NCI-H2171 treated with DMSO at 0.1 percent for 48 hours (cell line): Measurements from ENCODE around the gene SORBS1.

Source experiments
- DNase-seq: peaks from one replicate; lab custom pipeline; 2025; lab: John Stamatoyannopoulos, UW

SORBS1 gene

DNA sequence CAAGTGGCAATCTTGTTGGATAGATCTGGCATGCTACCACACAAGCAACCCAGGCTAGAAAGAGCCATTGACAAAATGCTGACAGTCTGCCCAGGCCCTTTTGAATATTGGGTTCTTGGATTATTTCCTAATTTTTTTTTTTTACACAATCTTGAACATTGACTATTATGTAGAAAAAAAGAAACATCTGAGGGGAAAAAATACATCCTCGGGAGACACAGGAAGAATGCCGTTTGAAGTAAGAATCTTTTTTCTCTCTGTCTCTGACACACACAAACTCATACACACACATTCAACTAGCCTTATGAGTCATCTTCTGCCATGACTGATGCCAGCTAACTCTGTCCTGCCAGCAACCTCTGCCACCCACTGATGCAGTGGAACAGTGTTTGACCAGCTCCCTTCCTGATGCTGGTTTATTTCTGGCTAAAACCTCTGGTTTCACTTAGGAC is 47.2 kb downstream of the SORBS1 start:
- DNase-seq = no peak

DNA sequence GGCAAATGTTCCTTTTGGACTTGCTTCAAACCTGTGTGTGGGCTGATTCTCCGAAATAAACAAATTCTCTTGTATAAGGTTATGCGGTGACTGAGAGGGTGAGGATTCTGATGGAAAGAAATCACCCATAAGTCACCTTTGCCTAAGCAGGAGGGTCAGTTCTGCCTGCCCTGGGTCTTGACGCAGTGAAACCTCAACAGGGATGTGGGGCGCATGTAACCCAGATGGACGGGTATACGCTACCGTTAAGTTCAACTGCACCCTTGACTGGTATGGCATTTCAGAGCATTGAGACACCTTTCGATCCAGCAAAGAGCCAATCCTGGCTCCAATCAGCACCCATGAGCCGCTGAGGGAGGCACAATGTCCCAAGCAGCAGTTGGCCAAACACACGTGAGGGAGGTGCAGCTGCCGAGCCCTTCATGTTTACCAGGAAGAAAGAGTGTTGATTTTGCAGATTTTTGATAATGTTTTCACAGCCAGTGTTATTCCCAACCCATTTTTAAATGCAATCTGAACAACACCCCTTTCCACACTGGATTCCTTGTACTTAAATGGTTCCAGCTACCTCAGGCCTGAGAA is 48.1 kb downstream of the SORBS1 start:
- DNase-seq = no peak

DNA sequence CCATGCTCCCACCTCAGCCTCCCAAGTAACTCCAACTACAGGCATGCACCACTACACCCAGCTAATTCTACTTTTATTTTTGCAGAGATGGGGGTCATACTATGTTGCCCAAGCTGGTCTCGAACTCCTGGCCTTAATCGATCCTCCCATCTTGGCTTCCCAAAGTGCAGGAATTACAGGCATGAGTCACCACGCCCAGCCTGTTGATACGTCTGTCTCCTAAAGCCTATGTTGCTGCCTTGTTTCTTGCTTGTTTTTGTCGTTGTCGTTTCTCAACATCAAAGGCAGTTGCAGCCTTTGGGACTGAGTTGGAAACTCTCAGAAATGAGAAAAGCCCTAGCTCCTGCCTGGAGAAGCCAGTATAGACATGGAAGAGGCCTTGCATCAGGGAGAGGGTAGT is 49.9 kb downstream of the SORBS1 start:
- no peak for DNase-seq

DNA sequence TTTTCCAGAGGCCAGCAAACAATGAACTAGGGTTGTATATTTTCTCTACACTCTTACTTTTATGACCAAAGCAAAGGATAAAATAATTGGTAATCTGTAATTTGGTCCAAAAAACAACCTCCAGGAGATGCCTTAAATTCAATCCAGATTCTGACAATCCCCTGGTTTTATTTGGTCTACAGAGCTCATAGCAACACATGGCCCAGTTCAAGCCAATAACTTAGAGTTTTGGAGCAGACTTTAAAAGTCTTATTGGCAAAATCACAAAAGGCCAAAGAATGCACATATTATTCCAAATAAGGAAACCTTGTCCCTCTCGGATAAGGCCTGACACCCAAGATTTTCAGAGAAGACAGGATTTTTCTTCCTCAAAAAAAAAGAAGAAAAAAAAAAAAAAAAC is 51.9 kb downstream of the SORBS1 start:
- no peak for DNase-seq

DNA sequence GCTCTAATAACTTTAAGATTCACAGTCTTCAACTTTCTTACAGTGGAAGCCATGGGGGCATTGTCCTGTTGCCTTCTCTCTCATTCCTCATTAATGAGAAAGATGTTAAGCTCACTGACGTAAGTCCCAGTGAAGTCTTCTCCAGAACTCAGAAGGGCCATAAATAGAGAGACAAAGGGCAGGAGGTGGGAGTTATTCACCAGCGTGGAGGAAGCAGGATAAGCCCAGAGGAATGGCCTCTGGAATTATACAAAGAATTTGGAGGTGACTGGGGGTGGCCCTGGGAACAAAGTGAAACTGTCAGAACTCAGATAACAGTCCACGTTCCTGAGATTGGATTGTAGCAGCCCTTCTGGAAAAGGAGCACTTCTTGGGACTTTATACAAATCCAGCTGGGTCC is 52.4 kb downstream of the SORBS1 start:
- DNase-seq = no peak

DNA sequence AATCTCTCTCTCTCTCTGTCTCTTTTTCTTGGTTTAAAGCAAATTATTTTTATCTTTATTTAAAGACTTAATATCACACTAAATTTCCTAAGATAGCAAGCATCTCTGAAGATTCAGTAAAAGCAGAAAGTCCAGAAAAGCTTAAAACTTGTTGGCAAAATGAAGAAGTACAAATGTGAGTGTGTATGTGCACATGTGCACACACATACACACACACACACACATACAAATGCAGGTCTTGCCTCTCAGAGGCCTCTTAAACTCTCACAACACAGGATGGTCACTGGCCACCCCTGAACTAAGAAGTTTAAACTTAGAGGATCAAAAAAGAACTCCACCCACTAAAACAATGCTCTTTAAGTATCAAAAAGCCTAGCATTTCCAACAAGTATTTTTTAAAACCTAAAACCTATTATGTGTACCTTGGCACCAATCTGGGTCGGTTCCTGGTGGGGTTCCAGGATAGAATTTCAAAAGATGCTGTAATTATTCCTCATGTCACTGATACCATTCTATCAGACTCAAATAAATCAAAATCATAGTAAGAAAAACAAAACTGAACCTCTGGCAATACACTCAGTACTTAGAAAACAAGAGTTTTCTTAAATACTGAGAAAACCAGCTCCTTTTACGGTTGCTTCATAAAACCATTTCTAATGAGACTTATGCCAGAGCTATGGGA is 55.0 kb downstream of the SORBS1 start:
- no peak for DNase-seq

DNA sequence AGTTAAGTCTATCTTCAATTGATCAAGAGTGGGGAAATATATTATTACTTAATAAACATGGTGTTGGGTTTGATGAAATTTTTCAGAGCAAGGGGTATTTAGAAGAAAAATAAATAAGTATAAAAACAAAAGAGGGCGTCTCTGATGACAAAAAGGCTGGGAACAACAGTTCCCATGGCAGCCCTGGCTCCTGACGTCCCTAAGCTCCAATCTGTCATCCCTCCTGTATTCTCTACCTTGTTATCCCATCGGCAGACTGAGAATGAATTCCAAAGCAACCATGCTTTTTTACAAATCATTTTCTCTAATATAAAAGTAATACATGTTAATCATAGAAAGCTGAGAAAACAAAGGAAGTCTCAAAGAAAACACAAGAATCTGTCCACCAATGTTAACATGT is 55.5 kb downstream of the SORBS1 start:
- DNase-seq = no peak

DNA sequence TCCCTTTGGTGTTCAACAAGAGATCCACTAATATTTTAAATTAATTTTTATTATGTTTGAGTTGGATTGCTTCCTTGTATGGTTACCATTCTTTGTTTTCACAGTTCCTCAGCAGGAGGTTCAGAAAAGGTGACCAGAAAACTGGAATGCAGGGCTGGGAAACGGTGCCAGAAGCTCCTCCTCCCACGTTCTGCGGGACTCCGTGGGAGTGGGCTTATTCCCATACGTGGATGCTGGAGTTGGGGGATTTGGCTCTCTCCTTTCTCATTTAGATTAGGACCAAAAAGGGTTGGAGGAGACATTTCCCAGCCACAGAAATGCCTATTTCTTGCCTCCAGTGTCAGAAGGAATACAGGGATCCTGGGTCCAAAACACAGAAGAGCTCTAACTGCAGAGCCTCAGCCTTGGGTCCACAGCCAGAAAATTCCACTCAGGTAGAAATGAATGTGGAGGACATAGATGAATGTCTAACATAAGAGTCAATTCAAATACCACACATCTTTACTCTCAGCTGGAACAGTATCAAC is 56.0 kb downstream of the SORBS1 start:
- DNase-seq = no peak

DNA sequence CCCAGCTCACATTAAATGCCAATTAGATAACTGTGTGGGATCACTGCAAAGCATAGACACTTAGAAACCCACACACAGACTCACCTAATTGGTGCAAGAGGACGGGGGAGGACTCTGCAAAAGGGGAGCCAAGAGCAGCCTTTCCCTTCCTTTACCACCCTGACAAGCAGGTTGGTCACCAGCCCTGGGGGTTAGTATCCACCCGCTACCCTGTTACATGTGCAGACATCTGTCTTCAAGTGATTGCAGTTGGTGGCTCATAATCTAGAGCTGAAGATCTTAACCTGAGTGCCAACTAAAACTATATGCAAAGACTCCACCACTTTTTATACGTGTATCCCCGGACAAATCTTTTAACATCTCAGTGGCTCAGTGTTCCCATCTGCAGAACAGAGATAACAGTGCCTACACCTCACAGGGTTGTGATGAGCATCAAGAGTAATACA is 56.9 kb downstream of the SORBS1 start:
- no peak for DNase-seq

DNA sequence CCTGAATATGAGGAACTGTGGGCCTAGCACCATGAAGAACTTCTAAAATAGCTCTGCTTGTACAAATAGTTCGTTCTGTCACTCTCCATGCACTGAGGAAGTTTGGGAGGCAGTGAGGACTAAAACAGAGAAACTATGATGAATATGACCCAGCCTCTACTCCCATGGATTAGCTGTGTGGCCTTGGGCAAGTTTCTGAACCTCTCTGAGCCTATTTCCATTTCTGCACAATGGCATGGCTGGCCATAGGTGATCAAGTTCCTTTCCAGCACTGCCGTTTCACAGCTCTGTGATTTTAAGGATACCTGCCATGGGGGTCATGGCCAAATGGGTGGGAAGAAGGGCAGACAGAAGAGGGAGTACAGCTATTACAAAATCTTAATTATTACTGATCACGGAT is 57.6 kb downstream of the SORBS1 start:
- no peak for DNase-seq

DNA sequence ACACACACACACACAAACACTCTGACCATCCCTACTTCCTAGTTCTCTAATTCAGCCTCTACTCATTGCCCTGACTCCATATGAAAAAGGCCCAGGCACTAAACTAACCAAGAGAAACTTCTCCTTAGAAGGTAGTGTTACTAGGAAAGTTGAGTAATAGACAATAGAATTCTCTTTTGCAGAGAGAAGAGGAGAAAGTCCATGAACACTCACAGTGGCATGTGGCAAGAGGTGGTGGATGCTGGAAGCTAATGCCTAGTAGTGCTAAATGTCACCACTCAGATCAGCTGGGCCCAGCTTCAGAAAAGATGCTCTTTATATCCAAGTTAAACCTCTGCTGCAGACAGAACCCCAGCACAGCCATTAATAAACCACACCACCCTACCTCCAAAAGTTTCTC is 58.2 kb downstream of the SORBS1 start:
- DNase-seq = no peak

DNA sequence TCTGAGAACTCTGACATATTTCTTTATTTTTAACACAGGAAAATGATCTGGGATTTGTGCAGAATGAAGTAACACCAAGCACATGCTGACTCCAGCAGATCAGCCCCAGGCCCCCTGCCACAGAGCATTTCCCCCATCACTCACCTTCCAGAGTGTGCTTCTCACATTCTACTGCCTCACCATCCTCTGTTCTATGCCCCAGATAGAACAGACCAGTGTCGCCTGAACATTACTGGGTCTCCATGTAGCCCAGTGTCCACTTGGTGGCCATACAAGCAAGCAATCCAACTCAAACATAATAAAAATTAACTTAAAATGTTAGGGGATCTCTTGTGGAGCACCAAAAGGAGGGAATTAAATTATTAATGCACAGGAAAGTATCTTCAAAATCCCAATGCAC is 58.8 kb downstream of the SORBS1 start:
- no peak for DNase-seq

DNA sequence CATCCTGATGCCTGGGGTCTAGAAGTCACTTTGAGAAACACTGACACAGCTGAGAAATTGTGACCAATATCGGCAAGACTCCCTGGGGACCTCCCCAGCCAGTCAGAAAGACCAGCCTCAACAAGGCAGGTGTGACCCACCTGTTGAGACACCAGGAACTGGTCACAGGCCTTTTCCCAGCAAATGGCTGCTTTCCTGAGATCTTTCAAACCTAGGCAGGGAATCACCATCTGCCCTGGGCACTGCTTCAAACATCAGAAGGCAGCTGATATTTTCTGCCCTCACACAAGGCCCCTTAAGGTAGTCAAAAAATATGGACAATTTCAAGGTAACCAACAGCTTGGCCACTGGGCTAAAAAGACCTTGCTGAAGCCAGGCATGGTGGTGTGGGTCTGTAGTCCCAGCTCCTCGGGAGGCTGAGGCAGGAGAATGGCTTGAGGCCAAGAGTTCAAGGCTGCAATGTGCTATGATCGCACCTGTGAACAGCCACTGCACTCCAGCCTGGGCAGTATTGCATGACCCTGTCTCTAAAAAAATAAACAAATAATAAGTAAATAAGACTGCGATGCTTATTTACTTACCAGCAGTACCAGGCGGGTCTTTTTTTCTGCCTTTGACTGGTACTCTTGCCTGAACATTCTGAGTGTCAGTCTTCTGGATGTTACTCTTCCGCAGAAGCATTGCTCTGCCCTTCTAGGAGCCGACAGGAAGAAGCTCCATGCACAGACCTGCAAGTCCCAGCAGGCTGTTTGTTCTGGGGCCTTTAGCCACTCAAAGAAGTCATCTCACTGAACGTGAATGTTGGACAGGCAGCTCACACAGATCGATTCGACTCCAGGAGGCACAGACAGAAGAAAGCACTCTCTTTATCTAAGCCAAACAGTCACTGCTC is 59.7 kb downstream of the SORBS1 start:
- no peak for DNase-seq

DNA sequence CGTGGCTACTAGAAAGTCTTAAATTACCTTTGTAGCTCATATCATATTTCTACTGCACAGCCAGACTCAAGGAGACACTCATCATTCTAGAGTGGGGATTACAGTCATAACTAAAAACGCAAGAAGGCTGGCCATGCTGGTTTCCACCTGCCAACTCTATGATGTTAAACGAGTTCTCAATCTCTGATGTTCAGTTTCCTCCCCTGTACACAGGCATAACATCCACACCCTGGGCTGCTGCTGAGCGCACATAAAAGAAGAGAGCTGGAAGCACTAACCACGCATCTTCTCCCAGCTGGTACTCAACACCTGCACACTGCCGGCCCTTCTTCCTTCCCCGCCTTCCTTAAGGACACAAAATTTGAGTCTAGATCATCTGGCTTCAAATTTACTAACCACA is 60.5 kb downstream of the SORBS1 start:
- no peak for DNase-seq

DNA sequence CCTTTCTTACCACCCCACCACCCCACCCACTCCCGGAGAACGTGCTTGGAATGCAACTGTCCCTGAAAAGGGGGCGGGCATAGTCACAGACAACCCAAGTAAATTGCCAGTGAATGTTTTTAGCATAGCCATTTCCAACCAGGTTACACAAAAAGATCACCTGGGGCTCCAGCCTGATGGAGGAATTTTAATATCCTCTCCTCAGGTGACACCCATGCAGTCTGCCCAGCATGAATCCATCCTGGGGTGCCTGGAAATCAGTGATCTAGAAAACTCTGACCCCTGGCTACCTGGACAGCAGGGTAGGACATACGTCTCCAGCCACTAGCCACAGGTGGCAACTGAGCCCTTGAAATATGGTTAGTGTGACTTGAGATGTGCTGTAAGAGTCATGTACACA is 61.1 kb downstream of the SORBS1 start:
- DNase-seq = no peak

DNA sequence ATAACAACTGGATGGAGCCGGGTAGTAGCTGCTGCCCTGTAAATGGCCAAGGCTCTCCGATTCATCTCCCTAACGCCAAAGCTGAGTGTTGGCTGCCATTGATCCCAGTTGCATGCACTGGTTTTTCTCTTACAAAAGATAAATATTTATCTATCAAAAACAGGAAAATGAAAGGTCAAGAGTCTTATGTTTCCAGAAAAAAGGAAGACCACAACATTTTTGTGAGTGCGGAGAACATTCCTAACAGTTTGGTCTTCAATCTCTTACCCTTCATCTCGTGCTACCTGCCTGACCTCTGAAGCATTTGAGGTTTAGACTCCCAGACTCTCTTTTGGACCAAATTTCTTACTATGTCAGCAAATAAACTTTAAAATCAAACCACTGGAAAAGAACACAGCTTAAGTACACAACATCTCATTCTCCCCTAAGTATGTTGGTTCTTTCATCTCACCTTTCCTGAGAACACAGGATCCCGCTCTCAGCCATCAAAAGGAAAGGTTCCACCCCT is 61.6 kb downstream of the SORBS1 start:
- DNase-seq = no peak

DNA sequence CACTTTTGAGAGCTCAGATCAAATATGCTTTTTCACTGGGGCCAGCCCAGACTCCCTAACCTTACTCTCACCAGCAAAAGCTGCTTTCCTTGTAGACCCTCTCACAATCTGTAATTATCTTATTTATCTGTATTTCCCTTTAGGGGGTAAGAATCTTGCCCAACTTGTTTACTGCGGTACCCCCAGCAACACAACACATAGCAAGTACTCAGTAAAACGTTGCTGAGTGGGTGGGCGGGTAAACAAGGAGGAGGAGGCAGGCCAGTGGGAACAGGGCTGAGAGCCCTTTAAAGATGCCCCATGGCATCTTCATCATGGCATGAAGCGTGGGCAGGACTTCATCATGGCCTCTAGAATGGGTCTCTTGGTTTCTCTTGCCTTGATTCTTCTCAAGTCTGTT is 64.2 kb downstream of the SORBS1 start:
- DNase-seq = no peak

DNA sequence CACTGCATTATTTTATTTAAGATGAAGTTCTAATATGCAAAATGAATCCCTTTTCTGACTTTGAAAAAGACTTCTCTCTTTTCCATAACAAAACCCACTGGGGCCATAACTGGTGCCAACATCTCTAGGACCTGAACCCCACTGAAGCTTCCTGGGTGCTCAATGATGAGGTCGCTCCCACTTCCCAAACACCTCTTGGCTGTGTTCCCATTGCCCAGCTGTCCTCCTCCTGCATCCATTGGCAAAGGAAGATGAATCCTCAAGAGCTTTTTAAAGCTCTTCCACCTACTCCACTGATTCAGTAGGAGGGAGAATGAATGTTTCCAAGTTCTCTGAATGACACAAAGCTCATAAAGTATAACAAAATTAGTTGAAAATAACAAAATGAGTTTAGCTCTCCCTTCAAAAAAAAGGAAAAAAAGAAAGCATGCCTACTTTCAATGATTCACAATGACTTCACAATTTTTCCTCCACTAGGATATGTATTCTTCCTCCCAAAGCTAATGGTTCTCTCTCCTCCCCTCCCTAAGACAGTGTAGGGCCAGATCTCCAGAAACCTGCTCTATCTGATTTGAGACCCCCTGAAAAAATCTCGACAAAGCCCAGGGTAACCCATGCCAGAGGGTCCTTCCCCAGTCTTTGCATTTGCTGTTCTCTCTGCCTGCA is 64.8 kb downstream of the SORBS1 start:
- no peak for DNase-seq

DNA sequence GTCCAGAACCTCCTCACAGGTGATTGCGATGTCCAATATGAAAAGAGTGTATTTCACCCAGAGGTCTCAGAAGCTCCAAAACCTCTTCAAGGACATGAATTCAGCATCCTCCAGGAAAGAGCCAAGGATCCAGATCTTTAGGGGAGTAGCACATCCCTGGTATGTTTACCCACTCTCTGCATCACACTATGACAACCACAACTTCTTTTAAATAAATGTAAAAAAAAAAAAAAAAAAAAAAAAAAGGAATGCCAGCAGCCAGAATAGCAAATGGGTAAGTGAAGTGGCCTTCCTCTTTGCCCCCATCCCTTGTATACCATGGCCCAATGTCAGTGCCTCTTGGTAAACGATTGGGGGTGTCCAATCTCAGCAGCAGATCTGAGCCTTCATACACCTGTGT is 67.3 kb downstream of the SORBS1 start:
- DNase-seq = no peak

DNA sequence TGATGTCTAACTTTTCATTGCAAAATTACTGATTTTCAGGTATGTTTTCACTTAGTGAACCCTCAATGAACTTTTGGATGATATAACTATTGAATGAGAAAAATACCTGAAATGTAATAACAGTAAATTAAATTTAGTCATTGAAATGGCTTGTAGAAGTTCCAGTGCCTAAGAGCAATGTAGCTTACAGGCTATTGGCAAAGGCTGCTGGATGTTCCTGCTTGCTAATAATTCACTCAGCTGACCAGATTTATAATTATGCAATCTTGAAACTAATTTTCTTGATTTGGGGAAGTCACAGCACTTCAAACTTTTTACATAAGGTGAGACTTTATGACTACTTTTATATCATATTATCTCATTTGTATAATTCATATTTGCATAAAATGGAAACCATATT is 73.2 kb downstream of the SORBS1 start:
- no peak for DNase-seq

DNA sequence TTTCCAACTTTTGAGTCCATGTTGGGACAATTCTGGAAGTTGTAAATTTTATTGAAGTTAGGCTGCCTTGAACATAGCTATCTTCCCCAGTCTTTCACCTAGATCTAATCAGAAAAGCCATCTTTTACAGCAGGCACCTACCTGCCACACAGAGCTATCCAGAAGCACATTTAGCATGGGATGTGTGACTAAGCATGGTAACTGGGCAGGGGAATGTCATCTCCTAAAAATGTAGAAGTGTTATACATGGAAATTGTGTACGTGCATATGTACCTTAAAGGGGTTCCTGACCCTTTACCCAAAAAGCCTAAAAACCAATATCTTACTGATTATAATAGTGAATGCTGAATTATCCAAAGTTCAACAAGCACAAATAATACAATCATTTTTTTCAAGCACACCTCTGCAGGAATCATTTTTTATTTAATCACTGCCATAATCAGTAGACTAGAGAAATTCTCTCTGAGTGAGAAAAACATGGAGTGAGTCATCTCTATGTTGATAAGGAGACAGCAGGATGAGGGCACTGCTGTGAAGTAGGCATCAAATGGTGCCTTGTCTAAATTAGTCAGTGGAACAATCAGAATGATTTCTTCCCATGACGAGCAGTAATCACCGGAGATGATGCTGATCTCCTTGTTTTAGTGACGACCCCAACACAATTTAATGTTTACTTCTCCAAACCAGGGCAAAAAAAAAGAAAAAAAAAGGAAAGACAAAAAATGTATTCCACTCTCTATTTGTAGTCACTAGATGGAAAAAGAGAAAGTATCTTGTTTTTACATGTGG is 75.9 kb downstream of the SORBS1 start:
- no peak for DNase-seq
